Measurements from ENCODE around the gene ST6GAL1. TPM values are rescaled to one million over a fixed set of nuclear protein-coding genes. Genes with fewer than 3 reads are reported as not detected.

ST6GAL1 gene
- total and polyA plus RNA-seq, 12 donors = 7.2 to 95.0 (median 55.4) TPM

GRCh38 chr3:186993210-186993782, 63.0 kb downstream of the ST6GAL1 start:
- no peaks in the 10 kb centered on the region for H3K36me3 ChIP-seq (replicated peaks in 1 of 2)
- no peaks in the 10 kb centered on the region for H3K9me3 ChIP-seq (replicated peaks in 1 of 3)
- no peak for DNase-seq
- H3K27me3 ChIP-seq = no peaks in the 10 kb centered on the region
- H3K27ac ChIP-seq = no peak overlapping the region
- intact Hi-C loops (cut with DNase I) = no loop called here
- WGBS, 4 donors = 88 to 95% (median 91%) methylated on average over 7 of the region's 7 CpGs
- no peak overlapping the region for H3K4me3 ChIP-seq
- no peak for TF ChIP-seq POLR2A (IDR thresholded peaks at IDR 0.05)
- TF ChIP-seq, protein P1, sequence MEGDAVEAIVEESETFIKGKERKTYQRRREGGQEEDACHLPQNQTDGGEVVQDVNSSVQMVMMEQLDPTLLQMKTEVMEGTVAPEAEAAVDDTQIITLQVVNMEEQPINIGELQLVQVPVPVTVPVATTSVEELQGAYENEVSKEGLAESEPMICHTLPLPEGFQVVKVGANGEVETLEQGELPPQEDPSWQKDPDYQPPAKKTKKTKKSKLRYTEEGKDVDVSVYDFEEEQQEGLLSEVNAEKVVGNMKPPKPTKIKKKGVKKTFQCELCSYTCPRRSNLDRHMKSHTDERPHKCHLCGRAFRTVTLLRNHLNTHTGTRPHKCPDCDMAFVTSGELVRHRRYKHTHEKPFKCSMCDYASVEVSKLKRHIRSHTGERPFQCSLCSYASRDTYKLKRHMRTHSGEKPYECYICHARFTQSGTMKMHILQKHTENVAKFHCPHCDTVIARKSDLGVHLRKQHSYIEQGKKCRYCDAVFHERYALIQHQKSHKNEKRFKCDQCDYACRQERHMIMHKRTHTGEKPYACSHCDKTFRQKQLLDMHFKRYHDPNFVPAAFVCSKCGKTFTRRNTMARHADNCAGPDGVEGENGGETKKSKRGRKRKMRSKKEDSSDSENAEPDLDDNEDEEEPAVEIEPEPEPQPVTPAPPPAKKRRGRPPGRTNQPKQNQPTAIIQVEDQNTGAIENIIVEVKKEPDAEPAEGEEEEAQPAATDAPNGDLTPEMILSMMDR (IDR thresholded peaks at IDR 0.05) = no peak
- no peaks in the 10 kb centered on the region for H3K4me1 ChIP-seq (replicated peaks in 1 of 2)

DNA sequence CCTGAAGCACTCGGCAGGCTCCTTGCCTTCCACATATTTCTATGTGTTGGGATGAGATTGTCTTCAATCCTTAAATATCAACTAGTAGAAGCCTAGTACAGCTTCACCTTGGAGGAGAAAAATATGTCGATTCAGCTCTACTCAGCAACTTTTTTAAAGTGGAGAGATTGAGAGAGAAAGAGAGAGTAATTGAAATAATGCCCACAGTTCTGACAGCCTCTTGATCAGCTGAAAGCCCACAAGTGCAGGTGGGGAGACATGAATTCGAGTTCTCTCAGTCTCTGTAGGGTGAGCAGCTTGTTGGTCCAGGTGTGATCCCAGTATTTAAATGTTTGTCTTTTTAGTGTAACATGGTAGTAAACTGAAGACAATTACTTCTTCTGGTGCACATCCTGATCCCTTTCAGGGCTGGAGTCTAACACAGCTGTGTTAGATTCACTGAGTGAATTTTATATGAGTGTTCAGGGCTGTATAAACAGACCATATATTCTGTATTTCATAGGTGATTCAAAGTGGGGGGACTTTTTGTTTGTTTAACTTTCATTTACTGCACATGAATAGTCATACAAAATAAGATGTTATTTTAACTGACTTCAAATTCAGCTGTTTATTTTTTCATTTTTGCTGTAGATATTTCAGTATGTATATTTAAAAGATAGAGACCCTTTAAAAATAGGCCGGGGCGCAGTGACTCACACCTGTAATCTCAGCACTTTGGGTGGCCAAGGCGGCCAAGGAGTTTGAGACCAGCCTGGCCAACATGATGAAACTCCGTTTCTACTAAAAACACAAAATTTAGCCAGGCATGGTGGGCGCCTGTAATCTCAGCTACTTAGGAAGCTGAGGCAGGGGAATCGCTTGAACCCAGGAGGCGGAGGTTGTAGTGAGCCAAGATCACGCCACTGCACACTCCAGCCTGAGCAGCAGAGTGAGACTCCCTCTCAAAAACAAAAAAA, 64.0 kb downstream of the ST6GAL1 start:
- H3K27me3 ChIP-seq = no peaks in the 10 kb centered on the region
- WGBS, 4 donors = 82 to 86% (median 84%) methylated on average over 11 of the region's 11 CpGs
- H3K27ac ChIP-seq = no peak overlapping the region
- intact Hi-C loops (cut with DNase I) = no loop called here
- TF ChIP-seq POLR2A (IDR thresholded peaks at IDR 0.05) = no peak
- TF ChIP-seq, protein P1 (IDR thresholded peaks at IDR 0.05) = no peak
- DNase-seq = no peak
- no peaks in the 10 kb centered on the region for H3K36me3 ChIP-seq (replicated peaks in 1 of 2)
- no peak overlapping the region for H3K4me3 ChIP-seq
- H3K9me3 ChIP-seq (replicated peaks in 1 of 3) = no peaks in the 10 kb centered on the region
- H3K4me1 ChIP-seq (replicated peaks in 1 of 2) = no peaks in the 10 kb centered on the region

- Histone ChIP-seq H3K36me3 (replicated peaks in 1 of 2) (no peaks in the 10 kb centered on the region), H3K27me3 (no peaks in the 10 kb centered on the region), H3K4me1 (replicated peaks in 1 of 2) (peaks cover 0 to 7% of the 10 kb centered on the region in 2 donors), H3K4me3 (no peak overlapping the region), H3K9me3 (replicated peaks in 1 of 3) (no peaks in the 10 kb centered on the region), H3K27ac (no peak overlapping the region)
- TF ChIP-seq POLR2A (IDR thresholded peaks at IDR 0.05) = no peak
- TF ChIP-seq, protein P1 (IDR thresholded peaks at IDR 0.05) = no peak
- DNase-seq = peak in 1 of 7 donors; percentile 25
- intact Hi-C loops (cut with DNase I) = no loop called here
- 79 to 92% (median 88%) methylated on average over 6 of the region's 6 CpGs for WGBS, 4 donors
Observed at GRCh38 chr3:186996356-186996755, 66.0 kb downstream of the ST6GAL1 start.

DNA sequence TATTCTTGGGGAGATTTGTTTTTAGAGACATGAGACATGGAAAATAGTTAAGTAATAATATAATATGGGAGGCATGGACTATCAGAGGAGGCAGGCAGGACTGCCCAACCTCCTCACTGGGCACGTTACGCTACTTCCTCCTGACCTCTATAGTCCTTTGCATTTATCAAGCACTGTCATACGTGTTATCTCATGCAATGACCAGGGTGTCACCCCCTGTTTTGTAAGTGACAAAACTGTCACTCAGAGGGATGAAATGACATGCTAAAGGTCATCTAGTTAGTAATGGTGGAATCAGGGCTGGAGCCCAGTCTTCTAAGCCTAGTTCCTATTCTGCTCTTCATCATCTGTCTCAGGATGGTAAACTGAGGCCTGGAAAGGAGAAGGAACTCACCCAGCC, 66.7 kb downstream of the ST6GAL1 start:
- no peak overlapping the region for H3K4me3 ChIP-seq
- H3K27ac ChIP-seq = peak overlapping the region in 1 of 5 donors; percentile 44
- H3K27me3 ChIP-seq = no peaks in the 10 kb centered on the region
- no peaks in the 10 kb centered on the region for H3K9me3 ChIP-seq (replicated peaks in 1 of 3)
- intact Hi-C loops (cut with DNase I) = no loop called here
- no peak for TF ChIP-seq POLR2A (IDR thresholded peaks at IDR 0.05)
- TF ChIP-seq, protein P1 (IDR thresholded peaks at IDR 0.05) = no peak
- peak in 1 of 7 donors; percentile 24 for DNase-seq
- H3K36me3 ChIP-seq (replicated peaks in 1 of 2) = no peaks in the 10 kb centered on the region
- peaks cover 0 to 7% of the 10 kb centered on the region in 2 donors for H3K4me1 ChIP-seq (replicated peaks in 1 of 2)
- 66 to 81% (median 68%) methylated on average over 3 of the region's 3 CpGs for WGBS, 4 donors
